ENCODE results near the gene NARS2.
"Not testable (repeated sequence)": the region's sequence is repeated elsewhere in the genome, so short reads cannot be mapped to it uniquely, and the experiment has no call there.

The NARS2 gene

DNA sequence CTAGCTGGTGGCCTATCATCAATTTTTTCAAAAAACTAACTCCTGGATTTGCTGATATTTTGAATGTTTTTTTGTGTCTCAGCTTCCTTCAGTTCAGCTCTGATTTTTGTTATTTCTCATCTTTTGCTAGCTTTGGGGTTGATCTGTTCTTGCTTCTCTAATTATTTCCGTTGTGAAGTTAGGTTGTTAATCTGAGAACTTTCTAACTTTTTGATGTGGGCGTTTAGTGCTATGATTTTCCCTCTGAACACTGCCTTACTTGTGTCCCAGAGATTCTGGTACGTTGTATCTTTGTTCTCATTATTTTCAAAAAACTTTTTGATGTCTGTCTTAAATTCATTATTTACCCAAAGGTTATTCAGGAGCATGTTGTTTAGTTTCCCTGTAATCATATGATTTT, 19.1 kb downstream of the NARS2 start:
- Histone ChIP-seq H3K36me3 (replicated peaks; ENCODE audit: insufficient read depth, low read length) (no peaks in the 10 kb centered on the region; the same call in 1 of the 2 replicates), H3K79me2 (ENCODE audit: low read length) (no peaks in the 10 kb centered on the region), H3K4me1 (ENCODE audit: low read length) (no peaks in the 10 kb centered on the region), H3K27me3 (replicated peaks; ENCODE audit: insufficient read depth, low read length) (no peaks in the 10 kb centered on the region), H2AFZ (ENCODE audit: low read length) (no peak overlapping the region), H3K9ac (ENCODE audit: low read length) (no peak overlapping the region), H3K9me2 (replicated peaks; ENCODE audit: insufficient read depth, low read length) (no peaks in the 10 kb centered on the region), H3F3A (ENCODE audit: insufficient read depth, low read length) (no peaks in the 10 kb centered on the region), H3K27ac (ENCODE audit: low read length) (no peak overlapping the region), H3K4me3 (ENCODE audit: low read length) (no peak overlapping the region), H4K20me1 (ENCODE audit: insufficient read depth, low read length) (no peaks in the 10 kb centered on the region), H3K4me2 (ENCODE audit: low read depth, low read length) (no peak overlapping the region), H3K9me3 (replicated peaks; ENCODE audit: insufficient read depth, low read length) (no peaks in the 10 kb centered on the region)
- no peak for TF ChIP-seq EZH2 (optimal IDR thresholded peaks at IDR 0.05; ENCODE audit: low read depth, low read length)
- no peak for TF ChIP-seq EZH2phosphoT487 (IDR thresholded peaks at IDR 0.05; ENCODE audit: low read length)
- TF ChIP-seq, protein P1, sequence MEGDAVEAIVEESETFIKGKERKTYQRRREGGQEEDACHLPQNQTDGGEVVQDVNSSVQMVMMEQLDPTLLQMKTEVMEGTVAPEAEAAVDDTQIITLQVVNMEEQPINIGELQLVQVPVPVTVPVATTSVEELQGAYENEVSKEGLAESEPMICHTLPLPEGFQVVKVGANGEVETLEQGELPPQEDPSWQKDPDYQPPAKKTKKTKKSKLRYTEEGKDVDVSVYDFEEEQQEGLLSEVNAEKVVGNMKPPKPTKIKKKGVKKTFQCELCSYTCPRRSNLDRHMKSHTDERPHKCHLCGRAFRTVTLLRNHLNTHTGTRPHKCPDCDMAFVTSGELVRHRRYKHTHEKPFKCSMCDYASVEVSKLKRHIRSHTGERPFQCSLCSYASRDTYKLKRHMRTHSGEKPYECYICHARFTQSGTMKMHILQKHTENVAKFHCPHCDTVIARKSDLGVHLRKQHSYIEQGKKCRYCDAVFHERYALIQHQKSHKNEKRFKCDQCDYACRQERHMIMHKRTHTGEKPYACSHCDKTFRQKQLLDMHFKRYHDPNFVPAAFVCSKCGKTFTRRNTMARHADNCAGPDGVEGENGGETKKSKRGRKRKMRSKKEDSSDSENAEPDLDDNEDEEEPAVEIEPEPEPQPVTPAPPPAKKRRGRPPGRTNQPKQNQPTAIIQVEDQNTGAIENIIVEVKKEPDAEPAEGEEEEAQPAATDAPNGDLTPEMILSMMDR (IDR thresholded peaks at IDR 0.05; ENCODE audit: low read length): no peak
- no peak for DNase-seq

GRCh38 chr11:78552881-78553280, 21.8 kb downstream of the NARS2 start:
- H3F3A ChIP-seq (ENCODE audit: insufficient read depth, low read length): no peaks in the 10 kb centered on the region
- H3K4me2 ChIP-seq (ENCODE audit: low read depth, low read length): no peak overlapping the region
- H2AFZ ChIP-seq (ENCODE audit: low read length): no peak overlapping the region
- no peaks in the 10 kb centered on the region for H3K9me2 ChIP-seq (replicated peaks; ENCODE audit: insufficient read depth, low read length)
- no peaks in the 10 kb centered on the region for H3K79me2 ChIP-seq (ENCODE audit: low read length)
- no peak for DNase-seq
- H4K20me1 ChIP-seq (ENCODE audit: insufficient read depth, low read length): no peaks in the 10 kb centered on the region
- no peaks in the 10 kb centered on the region for H3K27me3 ChIP-seq (replicated peaks; ENCODE audit: insufficient read depth, low read length)
- no peak overlapping the region for H3K9ac ChIP-seq (ENCODE audit: low read length)
- H3K4me3 ChIP-seq (ENCODE audit: low read length): no peak overlapping the region
- TF ChIP-seq, protein P1 (IDR thresholded peaks at IDR 0.05; ENCODE audit: low read length): no peak
- no peak for TF ChIP-seq EZH2 (optimal IDR thresholded peaks at IDR 0.05; ENCODE audit: low read depth, low read length)
- TF ChIP-seq EZH2phosphoT487 (IDR thresholded peaks at IDR 0.05; ENCODE audit: low read length): no peak
- no peaks in the 10 kb centered on the region for H3K4me1 ChIP-seq (ENCODE audit: low read length)
- H3K9me3 ChIP-seq (replicated peaks; ENCODE audit: insufficient read depth, low read length): no peaks in the 10 kb centered on the region
- H3K36me3 ChIP-seq (replicated peaks; ENCODE audit: insufficient read depth, low read length): no peaks in the 10 kb centered on the region
- H3K27ac ChIP-seq (ENCODE audit: low read length): no peak overlapping the region

DNA sequence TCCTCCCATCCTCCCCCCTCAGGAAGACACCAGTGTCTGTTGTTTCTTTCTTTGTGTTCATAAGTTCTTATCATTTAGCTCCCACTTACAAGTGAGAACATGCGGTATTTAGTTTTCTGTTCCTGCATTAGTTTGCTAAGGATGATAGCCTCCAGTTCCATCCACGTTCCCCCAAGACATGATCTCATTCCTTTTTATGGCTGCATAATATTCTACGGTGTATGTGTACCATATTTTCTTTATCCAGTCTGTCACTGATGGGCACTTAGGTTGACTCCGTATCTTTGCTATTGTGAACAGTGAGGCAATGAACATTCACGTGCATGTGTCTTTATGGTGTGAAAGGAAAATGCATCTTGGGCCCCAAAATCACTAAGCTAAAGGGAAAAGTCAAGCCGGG, 22.5 kb downstream of the NARS2 start:
- not testable (repeated sequence) for H2AFZ ChIP-seq (ENCODE audit: low read length); H3K4me2 ChIP-seq (ENCODE audit: low read depth, low read length); DNase-seq; H3K9me2 ChIP-seq (replicated peaks; ENCODE audit: insufficient read depth, low read length); H3K79me2 ChIP-seq (ENCODE audit: low read length); H3K27me3 ChIP-seq (replicated peaks; ENCODE audit: insufficient read depth, low read length); H3K9ac ChIP-seq (ENCODE audit: low read length); H3K27ac ChIP-seq (ENCODE audit: low read length); H3F3A ChIP-seq (ENCODE audit: insufficient read depth, low read length); H3K9me3 ChIP-seq (replicated peaks; ENCODE audit: insufficient read depth, low read length); H3K4me3 ChIP-seq (ENCODE audit: low read length); H3K4me1 ChIP-seq (ENCODE audit: low read length); H3K36me3 ChIP-seq (replicated peaks; ENCODE audit: insufficient read depth, low read length); H4K20me1 ChIP-seq (ENCODE audit: insufficient read depth, low read length)

DNA sequence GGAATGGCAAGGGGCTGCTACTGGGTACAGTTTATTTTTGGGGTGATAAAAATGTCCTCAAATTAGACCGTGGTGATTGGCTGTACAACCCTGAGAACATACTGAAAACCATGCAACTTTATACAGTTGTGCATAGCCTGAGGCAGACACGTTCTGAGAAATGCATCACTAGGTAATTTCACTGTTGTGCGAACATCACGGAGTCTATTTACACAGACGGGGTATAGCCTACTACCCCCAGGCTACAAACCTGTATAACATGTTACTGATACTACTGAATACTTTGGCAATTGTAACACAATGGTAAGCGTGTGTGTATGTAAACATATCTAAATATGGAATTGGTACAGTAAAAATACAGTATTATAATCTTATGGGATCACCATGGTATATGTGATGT, 23.6 kb downstream of the NARS2 start:
- no peaks in the 10 kb centered on the region for H3K79me2 ChIP-seq (ENCODE audit: low read length)
- H3K4me2 ChIP-seq (ENCODE audit: low read depth, low read length): no peak overlapping the region
- no peak overlapping the region for H3K9ac ChIP-seq (ENCODE audit: low read length)
- no peaks in the 10 kb centered on the region for H3K4me1 ChIP-seq (ENCODE audit: low read length)
- H2AFZ ChIP-seq (ENCODE audit: low read length): no peak overlapping the region
- no peaks in the 10 kb centered on the region for H3F3A ChIP-seq (ENCODE audit: insufficient read depth, low read length)
- DNase-seq: no peak
- no peaks in the 10 kb centered on the region for H4K20me1 ChIP-seq (ENCODE audit: insufficient read depth, low read length)
- H3K27ac ChIP-seq (ENCODE audit: low read length): no peak overlapping the region
- no peaks in the 10 kb centered on the region for H3K9me3 ChIP-seq (replicated peaks; ENCODE audit: insufficient read depth, low read length)
- TF ChIP-seq EZH2phosphoT487 (IDR thresholded peaks at IDR 0.05; ENCODE audit: low read length) (no peak), EZH2 (optimal IDR thresholded peaks at IDR 0.05; ENCODE audit: low read depth, low read length) (no peak)
- TF ChIP-seq, protein P1 (IDR thresholded peaks at IDR 0.05; ENCODE audit: low read length): no peak
- H3K9me2 ChIP-seq (replicated peaks; ENCODE audit: insufficient read depth, low read length): no peaks in the 10 kb centered on the region
- no peak overlapping the region for H3K4me3 ChIP-seq (ENCODE audit: low read length)
- no peaks in the 10 kb centered on the region for H3K36me3 ChIP-seq (replicated peaks; ENCODE audit: insufficient read depth, low read length)
- H3K27me3 ChIP-seq (replicated peaks; ENCODE audit: insufficient read depth, low read length): no peaks in the 10 kb centered on the region
